ENCODE results near the gene FBRSL1. TPM values are rescaled to one million over a fixed set of nuclear protein-coding genes. Genes with fewer than 3 reads are reported as not detected.

The FBRSL1 gene
- total and polyA plus RNA-seq, 9 of the 15 experiments (the other 6 are each of a cell fraction or from before 2014, with no cell fraction given) = 0.24 to 129 (median 7.3) TPM

DNA sequence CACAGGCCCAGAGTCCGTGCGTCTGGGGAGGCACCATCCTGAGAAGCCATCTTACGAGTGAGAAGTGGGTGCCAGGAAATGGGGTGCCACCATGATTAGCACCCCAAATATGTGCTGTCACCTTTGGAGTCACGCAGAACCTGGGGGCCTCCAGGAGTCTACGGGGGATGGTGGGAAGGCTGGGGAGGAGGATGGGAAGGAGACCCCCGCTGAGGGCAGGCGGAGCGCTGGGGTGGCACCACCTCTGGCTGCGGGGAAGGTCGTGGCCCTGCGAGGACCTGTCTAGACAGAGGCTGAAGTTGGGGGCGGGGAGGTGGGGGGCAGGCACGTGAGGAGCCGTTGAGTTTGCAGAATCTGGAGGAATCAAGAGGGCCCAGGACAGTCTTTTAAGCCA is 42.6 kb upstream of the FBRSL1 start:
- DNase-seq (ENCODE audit: extremely low read depth in 1 of 4, low spot score in 3 of 4) (no peak), ATAC-seq (no peak), FAIRE-seq (no peak)
- in situ Hi-C loops (cut with MboI) = no loop called here
- intact Hi-C loops (cut with micrococcal nuclease) = no loop called here
- no peak overlapping the region for H2AFZ ChIP-seq (ENCODE audit: low read depth, low read length)
- no peak overlapping the region for H3K9ac ChIP-seq (ENCODE audit: insufficient read depth in 1 of 2, low read depth in 2 of 2, low read length in 2 of 2)
- POLR2A ChIA-PET = interaction anchor here (0.8 kb wide), 1 partner anchor 10 kb away, joined by 3 read pairs; no protein-coding TSS in a partner anchor
- H3K27ac ChIP-seq (ENCODE audit: extremely low read depth, low read depth, low read length) = no peak overlapping the region
- no peaks in the 10 kb centered on the region for H3K9me1 ChIP-seq (ENCODE audit: control insufficient read depth, insufficient read depth, low read length)
- H3K36me3 ChIP-seq (ENCODE audit: control insufficient read depth, insufficient read depth, low read length) = no peaks in the 10 kb centered on the region
- no peak overlapping the region for H3K4me3 ChIP-seq
- H4K20me1 ChIP-seq (replicated peaks; ENCODE audit: control insufficient read depth, insufficient read depth, low read length) = no peaks in the 10 kb centered on the region
- H3K4me1 ChIP-seq (replicated peaks in 1 of 2; ENCODE audit: control insufficient read depth in 2 of 2, insufficient read depth in 2 of 2, low read length in 2 of 2) = peaks cover 0 to 33% of the 10 kb centered on the region in 2 experiments; a peak in 3 of 5 replicates
- peaks cover 31 to 33% of the 10 kb centered on the region in 2 experiments; a peak in 4 of 5 replicates for H3K27me3 ChIP-seq (ENCODE audit: control insufficient read depth in 2 of 2, insufficient read depth in 2 of 2, low read length in 2 of 2)
- 46% methylated on average over 13 of the region's 14 CpGs for WGBS (ENCODE audit: insufficient coverage, low coverage, missing lambda C conversion rate)
- TF ChIP-seq, protein P1, sequence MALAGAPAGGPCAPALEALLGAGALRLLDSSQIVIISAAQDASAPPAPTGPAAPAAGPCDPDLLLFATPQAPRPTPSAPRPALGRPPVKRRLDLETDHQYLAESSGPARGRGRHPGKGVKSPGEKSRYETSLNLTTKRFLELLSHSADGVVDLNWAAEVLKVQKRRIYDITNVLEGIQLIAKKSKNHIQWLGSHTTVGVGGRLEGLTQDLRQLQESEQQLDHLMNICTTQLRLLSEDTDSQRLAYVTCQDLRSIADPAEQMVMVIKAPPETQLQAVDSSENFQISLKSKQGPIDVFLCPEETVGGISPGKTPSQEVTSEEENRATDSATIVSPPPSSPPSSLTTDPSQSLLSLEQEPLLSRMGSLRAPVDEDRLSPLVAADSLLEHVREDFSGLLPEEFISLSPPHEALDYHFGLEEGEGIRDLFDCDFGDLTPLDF (CRISPR knock-in tag; IDR thresholded peaks at IDR 0.05) = no peak
- TF ChIP-seq BCL6 (CRISPR knock-in tag; IDR thresholded peaks at IDR 0.05) (no peak), SIN3A (IDR thresholded peaks at IDR 0.05; ENCODE audit: borderline replicate concordance in 2 of 2, control insufficient read depth in 1 of 2, low read depth in 2 of 2, low read length in 2 of 2) (no peak), LARP7 (IDR thresholded peaks at IDR 0.05) (no peak), RAD51 (IDR thresholded peaks at IDR 0.05; ENCODE audit: borderline replicate concordance, low read depth) (no peak)
- TF ChIP-seq, protein P2, sequence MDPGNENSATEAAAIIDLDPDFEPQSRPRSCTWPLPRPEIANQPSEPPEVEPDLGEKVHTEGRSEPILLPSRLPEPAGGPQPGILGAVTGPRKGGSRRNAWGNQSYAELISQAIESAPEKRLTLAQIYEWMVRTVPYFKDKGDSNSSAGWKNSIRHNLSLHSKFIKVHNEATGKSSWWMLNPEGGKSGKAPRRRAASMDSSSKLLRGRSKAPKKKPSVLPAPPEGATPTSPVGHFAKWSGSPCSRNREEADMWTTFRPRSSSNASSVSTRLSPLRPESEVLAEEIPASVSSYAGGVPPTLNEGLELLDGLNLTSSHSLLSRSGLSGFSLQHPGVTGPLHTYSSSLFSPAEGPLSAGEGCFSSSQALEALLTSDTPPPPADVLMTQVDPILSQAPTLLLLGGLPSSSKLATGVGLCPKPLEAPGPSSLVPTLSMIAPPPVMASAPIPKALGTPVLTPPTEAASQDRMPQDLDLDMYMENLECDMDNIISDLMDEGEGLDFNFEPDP (CRISPR knock-in tag; IDR thresholded peaks at IDR 0.05) = no peak
- H3K79me2 ChIP-seq (ENCODE audit: control insufficient read depth, insufficient read depth, low read length) = no peaks in the 10 kb centered on the region
- no peak overlapping the region for H3K4me2 ChIP-seq (ENCODE audit: insufficient read depth, low read length)
- BruUV-seq (replicated peaks) = no TSS peak
- peaks cover 2% of the 10 kb centered on the region; the same call in 1 of the 2 replicates for H3K9me3 ChIP-seq (replicated peaks; ENCODE audit: control insufficient read depth, insufficient read depth, low read depth, low read length)
- CTCF ChIA-PET (ENCODE audit: low intra/inter-chr PET ratio) = no interaction called here
